Neural progenitor cell (in vitro differentiated cells): ENCODE measurements around the gene MT1G. TPM values are rescaled to one million over a fixed set of nuclear protein-coding genes. Genes with fewer than 3 reads are reported as not detected.

Experiments used
- DNase-seq: peaks from one replicate; pipeline ENCODE4 v3.0.0-alpha.2; 2016; ENCODE audit warnings: low spot score
- H2AFZ ChIP-seq: fragments of 200-600 bp; sonication (generic); replicated peaks from 2 replicates; pipeline ENCODE4 v1.6.1; 2016; ENCODE audit warnings: antibody characterized with exemption
- H3F3A ChIP-seq: fragments of 200-600 bp; sonication (generic); 2 replicates; pipeline ENCODE4 v1.6.1; 2016; ENCODE audit warnings: antibody characterized with exemption, low read depth
- H3K27ac ChIP-seq: fragments of 200-600 bp; sonication (generic); 2 replicates; pipeline ENCODE4 v1.5.1; 2016; ENCODE audit warnings: mild to moderate bottlenecking
- H3K27me3 ChIP-seq: fragments of 200-600 bp; sonication (generic); 2 replicates; pipeline ENCODE4 v1.6.1; 2016; ENCODE audit warnings: mild to moderate bottlenecking, moderate library complexity
- H3K36me3 ChIP-seq: fragments of 200-600 bp; sonication (generic); 2 replicates; pipeline ENCODE4 v1.5.1; 2016
- H3K4me1 ChIP-seq: fragments of 200-600 bp; sonication (generic); 2 replicates; pipeline ENCODE4 v1.6.1; 2016; ENCODE audit warnings: mixed run types
- H3K4me2 ChIP-seq: fragments of 200-600 bp; sonication (generic); 2 replicates; pipeline ENCODE4 v1.6.1; 2016
- H3K4me3 ChIP-seq: fragments of 200-600 bp; sonication (generic); 2 replicates; pipeline ENCODE4 v1.5.1; 2016
- H3K79me2 ChIP-seq: fragments of 200-600 bp; sonication (generic); 2 replicates; pipeline ENCODE4 v1.6.1; 2016; ENCODE audit warnings: low read depth
- H3K9ac ChIP-seq: fragments of 200-600 bp; sonication (generic); 2 replicates; pipeline ENCODE4 v1.6.1; 2016
- H3K9me3 ChIP-seq: fragments of 200-600 bp; sonication (generic); 2 replicates; pipeline ENCODE4 v1.5.1; 2016; ENCODE audit warnings: low read depth
- H4K20me1 ChIP-seq: fragments of 200-600 bp; sonication (generic); 2 replicates; pipeline ENCODE4 v1.6.1; 2016; ENCODE audit warnings: low read depth
- H3K27ac Mint-ChIP-seq: 3 replicates; pipeline ENCODE4 v1.8.0; 2021; ENCODE audit warnings: mixed read lengths
- H3K27me3 Mint-ChIP-seq: 2 replicates; pipeline ENCODE4 v1.8.0; 2022; ENCODE audit warnings: low read depth, mild to moderate bottlenecking, inconsistent platforms, moderate library complexity, mixed read lengths; ENCODE audit not compliant: insufficient read depth
- H3K36me3 Mint-ChIP-seq: 3 replicates; pipeline ENCODE4 v1.8.0; 2021; ENCODE audit warnings: mixed read lengths
- H3K4me1 Mint-ChIP-seq: 3 replicates; pipeline ENCODE4 v1.8.0; 2021; ENCODE audit warnings: mixed read lengths
- H3K4me3 Mint-ChIP-seq: 3 replicates; pipeline ENCODE4 v1.8.0; 2021; ENCODE audit warnings: mild to moderate bottlenecking, moderate library complexity, mixed read lengths
- H3K9me3 Mint-ChIP-seq: 3 replicates; pipeline ENCODE4 v1.8.0; 2020; ENCODE audit warnings: mixed read lengths
- EZH2 ChIP-seq: fragments of 200-600 bp; sonication (generic); IDR thresholded peaks from 2 replicates; pipeline ENCODE4 v1.6.1; 2017; ENCODE audit warnings: antibody characterized with exemption, mild to moderate bottlenecking, moderate library complexity
- EZH2phosphoT487 ChIP-seq: fragments of 200-600 bp; sonication (generic); IDR thresholded peaks from 2 replicates; pipeline ENCODE4 v1.6.1; 2017; ENCODE audit warnings: antibody characterized with exemption
- total RNA-seq: library from RNA; depleted of rRNA; stranded (reverse); fragments of >200 nt; gene quantifications from 2 replicates; pipeline ENCODE4 v1.2.3, GENCODE V29; 2015; ENCODE audit warnings: low replicate concordance
- TF ChIP-seq, protein P1 (sequence below): fragments of 200-600 bp; sonication (generic); IDR thresholded peaks from 2 replicates; pipeline ENCODE4 v1.5.1; 2017; ENCODE audit warnings: antibody characterized with exemption, mild to moderate bottlenecking

MT1G gene
- total RNA-seq, 1 donor from 2014 or later = not detected

DNA sequence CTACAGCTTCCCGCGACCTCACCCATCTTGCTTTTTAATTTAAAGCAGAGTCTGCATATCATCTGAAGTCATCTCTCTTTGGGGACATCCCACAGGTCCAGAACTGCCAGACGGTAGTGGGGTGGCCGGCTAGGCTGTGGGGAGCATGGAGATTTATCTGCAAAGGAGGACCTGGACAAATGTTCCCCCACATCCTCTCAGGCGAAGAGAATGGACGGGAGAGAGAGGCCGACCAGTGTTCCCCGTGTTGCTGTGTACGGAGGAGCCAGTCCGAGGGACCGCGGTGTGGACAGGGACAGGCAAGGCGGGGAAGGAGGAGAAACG lies 36.1 kb downstream of the MT1G start:
- no peaks in the 10 kb centered on the region for H3K79me2 ChIP-seq
- peak overlapping the region; percentile 78 for H3K4me3 Mint-ChIP-seq
- H3K36me3 Mint-ChIP-seq = no peaks in the 10 kb centered on the region
- peaks cover 85% of the 10 kb centered on the region for H3K27me3 Mint-ChIP-seq
- H3K27ac Mint-ChIP-seq = no peak overlapping the region
- no peaks in the 10 kb centered on the region for H3K9me3 ChIP-seq
- no peaks in the 10 kb centered on the region for H3K36me3 ChIP-seq
- peak overlapping the region; percentile 83 for H3K4me2 ChIP-seq
- DNase-seq = no peak
- H3K4me1 Mint-ChIP-seq = peaks cover 14% of the 10 kb centered on the region
- peak overlapping the region; percentile 77 for H2AFZ ChIP-seq
- H3K27me3 ChIP-seq = peaks cover 100% of the 10 kb centered on the region
- no peak overlapping the region for H3K9ac ChIP-seq
- H3K4me1 ChIP-seq = peaks cover 16% of the 10 kb centered on the region
- peaks cover 3% of the 10 kb centered on the region for H3K9me3 Mint-ChIP-seq
- peak overlapping the region; percentile 47 for H3K4me3 ChIP-seq
- no peaks in the 10 kb centered on the region for H3F3A ChIP-seq
- H3K27ac ChIP-seq = no peak overlapping the region
- peaks cover 67% of the 10 kb centered on the region for H4K20me1 ChIP-seq
- TF ChIP-seq EZH2phosphoT487 = peak; percentile 96
- TF ChIP-seq EZH2 = no peak

DNA sequence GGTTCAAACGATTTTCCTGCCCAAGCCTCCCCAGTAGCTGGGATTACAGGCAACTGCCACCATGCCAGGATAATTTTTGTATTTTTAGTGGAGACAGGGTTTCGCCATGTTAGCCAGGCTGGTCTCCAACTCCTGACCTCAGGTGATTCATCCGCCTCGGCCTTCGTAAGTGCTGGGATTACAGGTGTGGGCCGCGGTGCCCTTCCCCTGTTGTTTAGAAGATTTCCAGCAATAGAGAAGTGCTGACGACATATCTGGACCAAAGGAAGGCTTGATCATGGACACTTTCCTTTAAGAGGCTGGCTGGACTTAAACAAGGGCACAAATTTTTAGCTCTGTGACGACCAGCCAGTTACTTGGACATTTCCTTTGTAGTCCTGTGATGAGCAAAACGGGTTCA lies 36.7 kb downstream of the MT1G start:
- H3K4me1 ChIP-seq = peaks cover 16% of the 10 kb centered on the region
- H2AFZ ChIP-seq = no peak overlapping the region
- Mint-ChIP-seq H3K4me1 (peaks cover 14% of the 10 kb centered on the region), H3K4me3 (peak overlapping the region; percentile 78), H3K9me3 (peaks cover 3% of the 10 kb centered on the region), H3K27ac (no peak overlapping the region), H3K36me3 (no peaks in the 10 kb centered on the region), H3K27me3 (peaks cover 85% of the 10 kb centered on the region)
- no peaks in the 10 kb centered on the region for H3K79me2 ChIP-seq
- H3K4me3 ChIP-seq = no peak overlapping the region
- no peaks in the 10 kb centered on the region for H3K36me3 ChIP-seq
- peaks cover 100% of the 10 kb centered on the region for H3K27me3 ChIP-seq
- no peak overlapping the region for H3K27ac ChIP-seq
- peaks cover 67% of the 10 kb centered on the region for H4K20me1 ChIP-seq
- H3F3A ChIP-seq = no peaks in the 10 kb centered on the region
- H3K9me3 ChIP-seq = no peaks in the 10 kb centered on the region
- no peak for DNase-seq
- H3K4me2 ChIP-seq = no peak overlapping the region
- TF ChIP-seq EZH2 (no peak), EZH2phosphoT487 (no peak)
- TF ChIP-seq, protein P1, sequence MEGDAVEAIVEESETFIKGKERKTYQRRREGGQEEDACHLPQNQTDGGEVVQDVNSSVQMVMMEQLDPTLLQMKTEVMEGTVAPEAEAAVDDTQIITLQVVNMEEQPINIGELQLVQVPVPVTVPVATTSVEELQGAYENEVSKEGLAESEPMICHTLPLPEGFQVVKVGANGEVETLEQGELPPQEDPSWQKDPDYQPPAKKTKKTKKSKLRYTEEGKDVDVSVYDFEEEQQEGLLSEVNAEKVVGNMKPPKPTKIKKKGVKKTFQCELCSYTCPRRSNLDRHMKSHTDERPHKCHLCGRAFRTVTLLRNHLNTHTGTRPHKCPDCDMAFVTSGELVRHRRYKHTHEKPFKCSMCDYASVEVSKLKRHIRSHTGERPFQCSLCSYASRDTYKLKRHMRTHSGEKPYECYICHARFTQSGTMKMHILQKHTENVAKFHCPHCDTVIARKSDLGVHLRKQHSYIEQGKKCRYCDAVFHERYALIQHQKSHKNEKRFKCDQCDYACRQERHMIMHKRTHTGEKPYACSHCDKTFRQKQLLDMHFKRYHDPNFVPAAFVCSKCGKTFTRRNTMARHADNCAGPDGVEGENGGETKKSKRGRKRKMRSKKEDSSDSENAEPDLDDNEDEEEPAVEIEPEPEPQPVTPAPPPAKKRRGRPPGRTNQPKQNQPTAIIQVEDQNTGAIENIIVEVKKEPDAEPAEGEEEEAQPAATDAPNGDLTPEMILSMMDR = no peak
- no peak overlapping the region for H3K9ac ChIP-seq

DNA sequence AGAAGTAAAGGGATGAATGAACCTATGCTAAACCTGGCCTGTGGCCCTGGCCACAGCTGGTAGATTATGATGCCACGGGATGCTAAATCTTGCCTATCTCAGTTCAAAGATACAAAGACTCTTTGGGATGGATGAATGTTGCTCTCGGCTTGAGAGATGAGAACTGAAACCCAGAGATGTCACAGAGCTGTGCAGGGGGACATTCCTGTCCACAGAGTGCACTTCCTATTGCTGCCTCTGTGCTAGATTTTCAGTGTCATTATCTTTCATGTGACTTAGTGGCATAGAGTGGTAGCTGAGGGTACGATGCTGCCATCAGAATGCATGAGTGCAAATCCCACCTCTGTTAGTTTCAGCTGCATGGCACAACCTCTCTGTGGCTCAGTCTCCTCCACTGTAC lies 37.7 kb downstream of the MT1G start:
- peaks cover 85% of the 10 kb centered on the region for H3K27me3 Mint-ChIP-seq
- H3K4me1 Mint-ChIP-seq = peaks cover 19% of the 10 kb centered on the region
- no peak for DNase-seq
- no peaks in the 10 kb centered on the region for H3K36me3 ChIP-seq
- peaks cover 67% of the 10 kb centered on the region for H4K20me1 ChIP-seq
- H3K4me1 ChIP-seq = peaks cover 12% of the 10 kb centered on the region
- no peak overlapping the region for H3K4me3 ChIP-seq
- no peaks in the 10 kb centered on the region for H3K79me2 ChIP-seq
- no peak overlapping the region for H3K9ac ChIP-seq
- H3K4me2 ChIP-seq = no peak overlapping the region
- H3F3A ChIP-seq = peaks cover 6% of the 10 kb centered on the region
- TF ChIP-seq EZH2phosphoT487 (no peak), EZH2 (no peak)
- TF ChIP-seq, protein P1 = no peak
- H3K9me3 ChIP-seq = no peaks in the 10 kb centered on the region
- H3K4me3 Mint-ChIP-seq = no peak overlapping the region
- H3K36me3 Mint-ChIP-seq = no peaks in the 10 kb centered on the region
- no peak overlapping the region for H3K27ac Mint-ChIP-seq
- peaks cover 3% of the 10 kb centered on the region for H3K9me3 Mint-ChIP-seq
- H3K27me3 ChIP-seq = peaks cover 100% of the 10 kb centered on the region
- no peak overlapping the region for H3K27ac ChIP-seq
- H2AFZ ChIP-seq = no peak overlapping the region

DNA sequence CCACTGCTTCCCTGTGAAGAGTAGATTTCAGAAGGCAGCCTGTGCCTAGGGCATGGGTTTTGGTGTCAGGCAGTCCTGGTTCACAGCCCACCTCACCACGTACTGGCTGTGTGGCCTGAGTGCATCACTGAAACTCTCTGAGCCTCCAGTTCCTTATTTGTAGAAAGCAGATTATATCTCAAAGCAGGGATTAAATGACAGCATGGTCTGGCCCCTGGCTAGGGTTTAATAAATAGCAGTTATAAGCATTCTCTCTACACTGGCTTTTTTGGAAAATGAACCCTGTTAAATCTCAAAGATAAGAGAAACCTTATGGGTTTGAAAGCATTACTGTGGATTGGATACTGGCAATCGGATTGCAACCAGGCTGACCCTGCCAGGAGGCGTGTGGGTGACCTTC lies 38.3 kb downstream of the MT1G start:
- Histone ChIP-seq H3K4me3 (no peak overlapping the region), H3K4me2 (no peak overlapping the region), H4K20me1 (peaks cover 61% of the 10 kb centered on the region), H3K79me2 (no peaks in the 10 kb centered on the region), H3K27me3 (peaks cover 100% of the 10 kb centered on the region), H3K9ac (no peak overlapping the region), H3F3A (peaks cover 6% of the 10 kb centered on the region), H3K4me1 (peaks cover 9% of the 10 kb centered on the region), H3K27ac (no peak overlapping the region), H3K9me3 (no peaks in the 10 kb centered on the region), H2AFZ (no peak overlapping the region), H3K36me3 (no peaks in the 10 kb centered on the region)
- Mint-ChIP-seq H3K4me1 (peaks cover 19% of the 10 kb centered on the region), H3K9me3 (no peaks in the 10 kb centered on the region), H3K4me3 (no peak overlapping the region), H3K36me3 (no peaks in the 10 kb centered on the region), H3K27me3 (peaks cover 85% of the 10 kb centered on the region), H3K27ac (no peak overlapping the region)
- TF ChIP-seq EZH2phosphoT487 = no peak
- TF ChIP-seq EZH2 = no peak
- TF ChIP-seq, protein P1 = no peak
- no peak for DNase-seq
